GM12801 (cell line): ENCODE measurements around the gene ATP6V0E1.

Experiments used
- CTCF ChIP-seq: IDR thresholded peaks from one replicate; pipeline ENCODE4 v1.5.1; 2011; ENCODE audit warnings: control low read depth; ENCODE audit not compliant: insufficient read length; ENCODE audit errors: extremely low read depth

ATP6V0E1 gene

GRCh38 chr5:173069671-173070070 lies 86.1 kb downstream of the ATP6V0E1 start:
- no peak for TF ChIP-seq CTCF

- TF ChIP-seq CTCF = no peak
Measured at GRCh38 chr5:173075137-173075843, 91.7 kb downstream of the ATP6V0E1 start.

- TF ChIP-seq CTCF = no peak
Measured at GRCh38 chr5:173075970-173076369, 92.4 kb downstream of the ATP6V0E1 start.

- TF ChIP-seq CTCF = no peak
Measured at GRCh38 chr5:173078878-173079277, 95.3 kb downstream of the ATP6V0E1 start.
